Caco-2 (cell line): ENCODE data around the gene ATP2C2. TPM values are rescaled to one million over a fixed set of nuclear protein-coding genes. Genes with fewer than 3 reads are reported as not detected.

Experiments
- BruUV-seq: library from RNA; stranded (reverse); fragments of 400-500 nt; replicated peaks from 2 replicates; lab custom pipeline; 2021; lab: Mats Ljungman, UMichigan
- CTCF ChIA-PET: fragments of 300-600 bp; sonication (Branson Sonifier 250); formaldehyde crosslinking; loops from one replicate; lab custom pipeline; 2022; ENCODE audit warnings: antibody characterized with exemption; lab: Charles Lee
- POLR2A ChIA-PET: fragments of 300-600 bp; sonication (Branson Sonifier 250); formaldehyde crosslinking; loops from one replicate; lab custom pipeline; 2022; ENCODE audit warnings: antibody characterized with exemption; lab: Charles Lee
- DNase-seq, 2 experiments: peaks; one replicate each; pipeline versions ENCODE4 v3.0.0 to v3.0.0-alpha.2; 2020 to 2022
- H3K27me3 ChIP-seq: replicated peaks from 2 replicates; pipeline ENCODE4 v1.6.0; 2011; ENCODE audit warnings: low read length; ENCODE audit not compliant: control insufficient read depth, insufficient read depth
- H3K36me3 ChIP-seq: 2 replicates; pipeline ENCODE4 v1.5.1; 2011; ENCODE audit warnings: low read length; ENCODE audit not compliant: control insufficient read depth, insufficient read depth
- H3K4me1 ChIP-seq: fragments of 250-450 bp; sonication (Bioruptor Pico); 2 replicates; pipeline ENCODE4 v1.5.1; 2020; ENCODE audit warnings: mild to moderate bottlenecking
- H3K4me3 ChIP-seq: 2 replicates; pipeline ENCODE4 v1.5.1; 2011; ENCODE audit warnings: low read depth, mild to moderate bottlenecking, control low read depth, low read length
- H3K9me3 ChIP-seq: fragments of 250-450 bp; sonication (Bioruptor Pico); 2 replicates; pipeline ENCODE4 v1.5.1; 2020; ENCODE audit warnings: mild to moderate bottlenecking, moderate library complexity
- H3K27ac Mint-ChIP-seq: one replicate; pipeline ENCODE4 v1.8.0; 2022; ENCODE audit warnings: mixed read lengths; ENCODE audit not compliant: unreplicated experiment
- H3K27me3 Mint-ChIP-seq: one replicate; pipeline ENCODE4 v1.8.0; 2022; ENCODE audit warnings: mixed read lengths; ENCODE audit not compliant: insufficient read depth, unreplicated experiment
- H3K36me3 Mint-ChIP-seq: one replicate; pipeline ENCODE4 v1.8.0; 2022; ENCODE audit warnings: mild to moderate bottlenecking, mixed read lengths; ENCODE audit not compliant: insufficient read depth, unreplicated experiment
- H3K4me1 Mint-ChIP-seq: one replicate; pipeline ENCODE4 v1.8.0; 2022; ENCODE audit warnings: low read depth, mixed read lengths; ENCODE audit not compliant: unreplicated experiment
- H3K4me3 Mint-ChIP-seq: one replicate; pipeline ENCODE4 v1.8.0; 2022; ENCODE audit warnings: mild to moderate bottlenecking, moderate library complexity, mixed read lengths; ENCODE audit not compliant: unreplicated experiment
- H3K9me3 Mint-ChIP-seq: one replicate; pipeline ENCODE4 v1.8.0; 2022; ENCODE audit warnings: mixed read lengths; ENCODE audit not compliant: unreplicated experiment
- CTCF ChIP-seq, 2 experiments: fragments of 200-600 bp in 1 of 2; IDR thresholded peaks; 1 replicate in 1 of 2; 2 replicates in 1 of 2; pipeline versions ENCODE4 v1.5.1 to v1.8.0; 2011 to 2022; ENCODE audit warnings: antibody characterized with exemption in 1 of 2, control low read depth in 1 of 2, inconsistent platforms in 1 of 2, low read depth in 1 of 2, low read length in 1 of 2, mild to moderate bottlenecking in 1 of 2, moderate library complexity in 1 of 2; ENCODE audit not compliant: insufficient read depth in 1 of 2, severe bottlenecking in 1 of 2, unreplicated experiment in 1 of 2
- intact Hi-C: fragments of 100-400 bp; cut with micrococcal nuclease; formaldehyde crosslinking; loops from one replicate; pipeline ENCODE4 v1.10.0; 2022; ENCODE audit not compliant: unreplicated experiment
- total RNA-seq: library from RNA; stranded (reverse); gene quantifications from 2 replicates; pipeline ENCODE4 v1.2.3, GENCODE V29; 2022

The ATP2C2 gene
- total RNA-seq, 1 experiment from 2014 or later: 47.0 TPM

GRCh38 chr16:84438971-84439696 is 70.8 kb downstream of the ATP2C2 start:
- H3K27ac Mint-ChIP-seq: no peak overlapping the region
- no peaks in the 10 kb centered on the region for H3K36me3 ChIP-seq
- H3K27me3 Mint-ChIP-seq: no peaks in the 10 kb centered on the region
- H3K4me3 ChIP-seq: no peak overlapping the region
- ChIA-PET POLR2A (no interaction called here), CTCF (no interaction called here)
- no TSS peak for BruUV-seq
- no peak for DNase-seq
- peaks cover 18% of the 10 kb centered on the region for H3K4me1 Mint-ChIP-seq
- H3K4me3 Mint-ChIP-seq: no peak overlapping the region
- H3K9me3 ChIP-seq: no peaks in the 10 kb centered on the region
- no peaks in the 10 kb centered on the region for H3K36me3 Mint-ChIP-seq
- intact Hi-C loops: no loop called here
- TF ChIP-seq CTCF (IDR thresholded peaks at IDR 0.05; ENCODE audit: insufficient read depth in 1 of 2, low read depth in 1 of 2, low read length in 1 of 2, severe bottlenecking in 1 of 2, unreplicated experiment in 1 of 2): no peak
- no peaks in the 10 kb centered on the region for H3K27me3 ChIP-seq
- H3K9me3 Mint-ChIP-seq: no peaks in the 10 kb centered on the region
- H3K4me1 ChIP-seq: peaks cover 16% of the 10 kb centered on the region; the same call in 1 of the 2 replicates

- Mint-ChIP-seq H3K27ac (no peak overlapping the region), H3K4me1 (peaks cover 8% of the 10 kb centered on the region)
- POLR2A ChIA-PET: no interaction called here
These were observed 74.2 kb downstream of the ATP2C2 start for GRCh38 chr16:84442416-84443145.

More at GRCh38 chr16:84442416-84443145, 74.2 kb downstream of the ATP2C2 start:
- H3K9me3 ChIP-seq: no peaks in the 10 kb centered on the region
- Mint-ChIP-seq H3K9me3 (no peaks in the 10 kb centered on the region), H3K27me3 (no peaks in the 10 kb centered on the region), H3K4me3 (no peak overlapping the region), H3K36me3 (no peaks in the 10 kb centered on the region)
- DNase-seq: no peak
- H3K4me1 ChIP-seq: peaks cover 3% of the 10 kb centered on the region; the same call in 1 of the 2 replicates
- no peak for TF ChIP-seq CTCF (IDR thresholded peaks at IDR 0.05; ENCODE audit: insufficient read depth in 1 of 2, low read depth in 1 of 2, low read length in 1 of 2, severe bottlenecking in 1 of 2, unreplicated experiment in 1 of 2)
- no peaks in the 10 kb centered on the region for H3K36me3 ChIP-seq
- intact Hi-C loops: loop anchor here (10.0 kb wide), 1 partner anchor 58 kb away; no protein-coding TSS in a partner anchor
- CTCF ChIA-PET: no interaction called here
- BruUV-seq: no TSS peak
- H3K27me3 ChIP-seq: no peaks in the 10 kb centered on the region
- H3K4me3 ChIP-seq: no peak overlapping the region
